Sigmoid colon (tissue), 7 donors: ENCODE data around the gene OLFML2B. TPM values are rescaled to one million over a fixed set of nuclear protein-coding genes. Genes with fewer than 3 reads are reported as not detected.
A peak's percentile ranks its signal among the peaks of the same experiment; 100 is the strongest.

Experiments used
- DNase-seq: peaks from one replicate; pipeline ENCODE4 v3.0.0-alpha.2; 2019
- H3K27ac ChIP-seq, 4 donors: fragments of 200-600 bp; sonication (generic); one replicate each; pipeline ENCODE4 v1.5.1; 2016 to 2019; ENCODE audit warnings: mild to moderate bottlenecking in 1 of 4
- H3K27me3 ChIP-seq, 3 donors: fragments of 200-600 bp; sonication (generic); one replicate each; pipeline ENCODE4 v1.5.1; 2019; ENCODE audit warnings: mild to moderate bottlenecking in 1 of 3
- H3K36me3 ChIP-seq, 4 donors: fragments of 200-600 bp; sonication (generic); one replicate each; pipeline ENCODE4 v1.5.1; 2016 to 2019
- H3K4me1 ChIP-seq, 4 donors: fragments of 200-600 bp; sonication (generic); one replicate each; pipeline ENCODE4 v1.5.1; 2017 to 2019
- H3K4me3 ChIP-seq, 4 donors: fragments of 200-600 bp; sonication (generic); one replicate each; pipeline ENCODE4 v1.5.1; 2017 to 2019; ENCODE audit warnings: mild to moderate bottlenecking in 2 of 4, moderate library complexity in 1 of 4
- H3K9me3 ChIP-seq, 4 donors: fragments of 200-600 bp in 3 of 4; sonication (generic) in 3 of 4; one replicate each; pipeline versions ENCODE4 v1.5.1 to v1.6.1; 2013 to 2019
- CTCF ChIP-seq, 4 experiments: fragments of 450-650 bp in 3 of 4; fragments of 200-600 bp in 1 of 4; IDR thresholded peaks; one replicate each; pipeline ENCODE4 v1.5.1; 2016 to 2019; ENCODE audit warnings: antibody characterized with exemption in 4 of 4, mild to moderate bottlenecking in 3 of 4, moderate library complexity in 2 of 4
- EP300 ChIP-seq, 4 donors: sonication (generic); formaldehyde crosslinking; IDR thresholded peaks; one replicate each; pipeline ENCODE4 v1.6.1; 2017; ENCODE audit warnings: antibody characterized with exemption in 4 of 4
- POLR2A ChIP-seq, 2 donors: fragments of 450-650 bp; IDR thresholded peaks; one replicate each; pipeline ENCODE4 v1.6.1; 2016; ENCODE audit warnings: antibody characterized with exemption in 2 of 2, mild to moderate bottlenecking in 2 of 2, moderate library complexity in 2 of 2
- POLR2AphosphoS5 ChIP-seq, 4 donors: sonication (generic); formaldehyde crosslinking; IDR thresholded peaks; one replicate each; pipeline ENCODE4 v1.6.1; 2017; ENCODE audit warnings: antibody characterized with exemption in 4 of 4
- WGBS, 2 donors: extraction: QIAGEN DNeasy Blood & Tissue Kit; methylation state at CpG; one replicate each; pipeline ENCODE4 v1.1.7; 2013; 5-methylcytosine and 5-hydroxymethylcytosine counted together
- intact Hi-C: fragments of 100-400 bp; cut with DNase I; formaldehyde crosslinking; loops from one replicate; pipeline ENCODE4 v1.15.1; 2023
- polyA plus RNA-seq, 3 donors: library from polyadenylated mRNA; stranded (reverse); fragments of 200-250 nt; gene quantifications; one replicate each; pipeline ENCODE4 v1.2.3, GENCODE V29; 2013
- total RNA-seq, 4 donors: library from RNA; depleted of rRNA; stranded (reverse); fragments of >200 nt; gene quantifications; one replicate each; pipeline ENCODE4 v1.1.0, GENCODE V29; 2016
- donor health status: healthy with polysubstance abuse.
- donor health status: Bipolar disorder and iron deficiency.
- donor health status: healthy.

Gene OLFML2B
- total and polyA plus RNA-seq, 7 donors: 1.2 to 27.4 (median 14.3) TPM

DNA sequence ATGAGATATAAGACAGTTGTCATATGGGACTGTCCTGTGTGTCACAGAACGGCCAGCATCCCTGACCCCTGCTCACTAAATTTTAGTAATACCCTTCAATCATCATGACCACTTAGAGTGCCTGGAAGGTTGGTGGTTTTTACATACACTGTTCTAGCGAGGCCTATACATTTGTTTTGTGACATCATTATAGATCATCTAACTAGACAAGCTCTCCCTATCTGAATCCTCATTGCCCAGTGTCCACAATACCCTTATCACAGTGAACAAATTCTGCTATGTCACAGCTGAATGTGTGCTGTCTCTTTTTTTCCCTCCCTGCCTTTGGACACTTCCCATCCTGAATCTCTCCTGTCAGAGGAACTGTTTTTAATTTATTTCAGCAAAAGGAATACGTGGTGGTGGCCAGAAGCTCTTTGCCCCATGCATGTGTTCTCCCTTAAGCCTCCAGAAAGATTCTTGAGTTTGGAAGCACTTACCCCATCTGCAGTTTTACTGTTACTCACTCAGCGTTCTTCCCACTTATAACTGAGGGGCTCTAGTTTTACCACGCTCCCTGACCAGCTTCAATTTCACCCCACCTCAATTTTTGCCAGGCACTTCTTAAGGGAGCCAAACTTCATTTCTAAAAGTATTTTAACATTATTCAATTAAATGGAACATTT lies 70.3 kb downstream of the OLFML2B start:
- 92 to 96% methylated on average over 5 of the region's 5 CpGs for WGBS, 2 donors
- no peak for TF ChIP-seq POLR2AphosphoS5 (IDR thresholded peaks at IDR 0.05)
- no peak for TF ChIP-seq CTCF (IDR thresholded peaks at IDR 0.05)
- TF ChIP-seq EP300 (IDR thresholded peaks at IDR 0.05): no peak
- no peak for TF ChIP-seq POLR2A (IDR thresholded peaks at IDR 0.05)
- no peak for DNase-seq
- H3K36me3 ChIP-seq: peaks cover 0 to under 1% (median 0%) of the 10 kb centered on the region in 4 donors
- peaks cover 0 to 57% (median 52%) of the 10 kb centered on the region in 4 donors for H3K4me1 ChIP-seq
- peak overlapping the region in 2 of 4 donors; percentile 35 to 42 for H3K27ac ChIP-seq
- no peaks in the 10 kb centered on the region for H3K9me3 ChIP-seq
- intact Hi-C loops: no loop called here
- H3K4me3 ChIP-seq: no peak overlapping the region
- no peaks in the 10 kb centered on the region for H3K27me3 ChIP-seq

GRCh38 chr1:161952607-161953172 lies 71.0 kb downstream of the OLFML2B start:
- no peak overlapping the region for H3K4me3 ChIP-seq
- DNase-seq: no peak
- H3K27me3 ChIP-seq: no peaks in the 10 kb centered on the region
- peaks cover 0 to 60% (median 55%) of the 10 kb centered on the region in 4 donors for H3K4me1 ChIP-seq
- intact Hi-C loops: no loop called here
- H3K36me3 ChIP-seq: no peaks in the 10 kb centered on the region
- WGBS, 2 donors: 94 to 96% methylated on average over 3 of the region's 3 CpGs
- no peaks in the 10 kb centered on the region for H3K9me3 ChIP-seq
- TF ChIP-seq CTCF (IDR thresholded peaks at IDR 0.05) (no peak), EP300 (IDR thresholded peaks at IDR 0.05) (no peak), POLR2AphosphoS5 (IDR thresholded peaks at IDR 0.05) (no peak), POLR2A (IDR thresholded peaks at IDR 0.05) (no peak)
- no peak overlapping the region for H3K27ac ChIP-seq

DNA sequence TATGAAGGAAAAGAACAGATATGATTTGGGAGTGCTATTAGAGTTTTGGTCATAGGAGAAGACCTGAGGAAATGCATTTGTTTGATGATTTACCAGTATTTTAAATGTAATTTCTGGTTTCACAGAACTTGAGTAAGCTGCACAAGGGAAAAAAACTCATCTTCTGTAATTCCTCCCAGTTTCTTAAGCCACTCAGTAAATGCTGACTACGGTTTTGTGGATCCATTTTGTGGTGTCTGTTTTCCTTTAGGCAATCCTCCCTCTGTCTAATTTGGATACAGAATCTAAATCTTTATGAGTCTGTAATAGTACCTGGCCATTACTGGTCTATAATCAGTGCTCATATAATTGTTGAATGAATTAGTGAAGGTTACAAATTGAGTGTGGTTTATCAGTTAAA lies 72.0 kb downstream of the OLFML2B start:
- intact Hi-C loops: no loop called here
- Histone ChIP-seq H3K4me3 (no peak overlapping the region), H3K36me3 (no peaks in the 10 kb centered on the region), H3K9me3 (no peaks in the 10 kb centered on the region), H3K27me3 (no peaks in the 10 kb centered on the region), H3K27ac (no peak overlapping the region), H3K4me1 (peaks cover 0 to 60% (median 52%) of the 10 kb centered on the region in 4 donors)
- 92% methylated on average over 1 of the region's 1 CpG for WGBS, 2 donors
- TF ChIP-seq POLR2A (IDR thresholded peaks at IDR 0.05) (no peak), CTCF (IDR thresholded peaks at IDR 0.05) (no peak), EP300 (IDR thresholded peaks at IDR 0.05) (no peak), POLR2AphosphoS5 (IDR thresholded peaks at IDR 0.05) (no peak)
- no peak for DNase-seq

- intact Hi-C loops: no loop called here
- Histone ChIP-seq H3K4me3 (no peak overlapping the region), H3K27ac (no peak overlapping the region), H3K4me1 (peaks cover 0 to 53% (median 48%) of the 10 kb centered on the region in 4 donors), H3K27me3 (no peaks in the 10 kb centered on the region), H3K9me3 (no peaks in the 10 kb centered on the region), H3K36me3 (no peaks in the 10 kb centered on the region)
- TF ChIP-seq CTCF (IDR thresholded peaks at IDR 0.05) (no peak), POLR2A (IDR thresholded peaks at IDR 0.05) (no peak), EP300 (IDR thresholded peaks at IDR 0.05) (no peak), POLR2AphosphoS5 (IDR thresholded peaks at IDR 0.05) (no peak)
- WGBS, 2 donors: 90 to 95% methylated on average over 1 of the region's 1 CpG
- no peak for DNase-seq
These were observed 73.3 kb downstream of the OLFML2B start for GRCh38 chr1:161950377-161950776.
